Mesodermal cell (in vitro differentiated cells): ENCODE results near the gene SLC25A17.

ENCODE experiments used
- H3K27ac ChIP-seq: 2 replicates; pipeline ENCODE4 v1.7.0; 2013; ENCODE audit warnings: mild to moderate bottlenecking, low read depth, low read length, moderate library complexity; ENCODE audit not compliant: severe bottlenecking
- H3K36me3 ChIP-seq: 2 replicates; pipeline ENCODE4 v1.7.1; 2013; ENCODE audit warnings: mild to moderate bottlenecking, low read length, moderate library complexity; ENCODE audit not compliant: control insufficient read depth, insufficient read depth
- H3K4me1 ChIP-seq: one replicate; pipeline ENCODE4 v1.7.1; 2013; ENCODE audit warnings: mild to moderate bottlenecking, low read length; ENCODE audit not compliant: insufficient read depth, control insufficient read depth, poor library complexity, severe bottlenecking
- H3K4me3 ChIP-seq: 2 replicates; pipeline ENCODE4 v1.7.0; 2013; ENCODE audit warnings: low read length, control low read depth, mild to moderate bottlenecking; ENCODE audit not compliant: insufficient read depth, poor library complexity, severe bottlenecking; ENCODE audit errors: extremely low read depth
- H3K9me3 ChIP-seq: 2 replicates; pipeline ENCODE4 v1.7.1; 2013; ENCODE audit warnings: mild to moderate bottlenecking, low read length, moderate library complexity; ENCODE audit not compliant: control insufficient read depth
- WGBS, 2 experiments: methylation state at CpG; one replicate each; pipeline ENCODE4 v1.1.5; 2013; ENCODE audit warnings: missing lambda C conversion rate in 2 of 2; ENCODE audit not compliant: insufficient coverage in 2 of 2; 5-methylcytosine and 5-hydroxymethylcytosine counted together

The SLC25A17 gene

DNA sequence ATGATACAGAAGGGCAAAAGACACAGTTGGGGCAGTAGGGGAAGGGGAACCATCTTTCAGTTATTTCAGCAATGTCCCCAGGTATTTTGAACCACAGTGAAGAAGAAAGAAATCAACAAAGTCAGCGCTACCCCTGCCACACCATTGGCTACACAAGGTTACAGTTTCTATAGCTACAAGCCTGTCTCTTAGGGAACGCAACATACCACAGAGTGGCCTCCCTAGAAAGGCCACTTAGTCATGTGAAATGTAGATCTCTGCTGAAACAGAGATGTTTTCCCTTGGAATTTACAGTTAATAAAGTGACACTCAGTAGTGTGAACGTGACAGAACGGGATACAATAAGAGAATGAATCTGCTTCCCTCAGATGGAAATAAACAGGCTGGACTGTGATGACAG, 85.2 kb downstream of the SLC25A17 start:
- Histone ChIP-seq H3K4me1 (peaks cover 22% of the 10 kb centered on the region), H3K4me3 (no peak overlapping the region), H3K9me3 (peaks cover 4% of the 10 kb centered on the region), H3K36me3 (no peaks in the 10 kb centered on the region), H3K27ac (no peak overlapping the region)
- 89 to 93% methylated on average over 3 of the region's 4 CpGs for WGBS, 2 experiments

DNA sequence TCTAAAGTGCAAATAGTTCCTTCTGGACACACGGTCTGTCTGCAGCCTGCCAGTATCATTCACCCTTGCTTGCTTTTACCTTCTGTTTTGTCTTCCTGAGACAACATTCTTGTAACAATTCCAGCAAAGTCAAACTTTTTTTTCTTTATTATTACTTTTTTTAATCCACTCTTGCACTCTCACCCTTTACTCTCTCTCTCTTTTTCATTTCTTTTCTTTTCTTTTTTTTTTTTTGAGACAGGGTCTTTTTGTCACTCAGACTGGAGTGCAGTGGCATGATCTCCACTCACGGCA, 86.2 kb downstream of the SLC25A17 start:
- H3K9me3 ChIP-seq, result peaks cover 4% of the 10 kb centered on the region
- H3K27ac ChIP-seq, result no peak overlapping the region
- H3K4me3 ChIP-seq, result no peak overlapping the region
- H3K36me3 ChIP-seq, result no peaks in the 10 kb centered on the region
- peaks cover 31% of the 10 kb centered on the region for H3K4me1 ChIP-seq
- WGBS, 2 experiments, result 49 to 53% methylated on average over 2 of the region's 2 CpGs

DNA sequence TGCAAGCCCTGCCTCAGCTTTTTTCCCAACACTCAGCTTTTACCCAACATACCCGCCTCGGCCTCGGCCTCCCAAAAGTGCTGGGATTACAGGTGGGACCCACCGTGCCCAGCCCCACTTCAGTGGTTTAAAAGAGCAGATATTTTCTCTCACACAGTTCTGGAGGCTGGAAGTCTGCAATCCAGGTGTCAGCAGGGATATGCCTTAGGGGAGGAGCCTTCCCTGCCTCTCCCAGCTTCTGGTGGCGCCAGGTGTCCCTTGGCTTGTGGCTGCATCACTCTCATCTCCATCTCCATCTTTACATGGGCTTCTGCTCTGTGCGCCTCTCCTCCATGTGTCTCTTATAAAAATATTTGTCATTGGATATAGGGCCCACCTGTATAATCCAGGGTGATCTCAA, 89.9 kb downstream of the SLC25A17 start:
- Histone ChIP-seq H3K4me3 (no peak overlapping the region), H3K36me3 (no peaks in the 10 kb centered on the region), H3K9me3 (peaks cover 4% of the 10 kb centered on the region), H3K4me1 (peaks cover 44% of the 10 kb centered on the region), H3K27ac (peak overlapping the region; percentile 90)
- 0 to 56% methylated on average over 1 to 3 of the region's 6 CpGs for WGBS, 2 experiments

DNA sequence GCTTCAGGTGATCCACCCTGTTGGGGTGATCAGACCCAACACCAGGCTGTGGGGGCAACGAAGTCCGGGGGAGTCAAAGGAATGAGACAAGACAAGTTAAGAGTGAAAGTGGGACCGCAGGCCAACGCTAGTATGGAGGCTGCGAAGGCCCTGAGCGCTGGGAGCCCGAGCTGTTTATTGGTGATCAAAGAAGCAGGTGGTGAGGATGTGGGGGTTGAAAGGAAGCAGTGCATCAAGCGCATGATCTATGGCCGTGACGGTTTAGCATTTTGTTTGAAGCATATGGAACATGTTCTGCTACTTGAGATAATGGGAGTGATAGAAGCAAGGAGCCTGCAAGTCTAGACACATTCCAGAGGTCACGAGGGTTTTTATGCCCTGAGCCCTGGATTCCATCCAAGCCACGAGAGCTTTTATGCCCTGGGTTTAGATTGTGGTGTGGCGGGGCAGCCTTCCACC, 90.4 kb downstream of the SLC25A17 start:
- no peak overlapping the region for H3K4me3 ChIP-seq
- H3K36me3 ChIP-seq, result no peaks in the 10 kb centered on the region
- peaks cover 44% of the 10 kb centered on the region for H3K4me1 ChIP-seq
- H3K27ac ChIP-seq, result peak overlapping the region; percentile 90
- WGBS, 2 experiments, result 77 to 85% methylated on average over 10 to 13 of the region's 13 CpGs
- peaks cover 4% of the 10 kb centered on the region for H3K9me3 ChIP-seq

DNA sequence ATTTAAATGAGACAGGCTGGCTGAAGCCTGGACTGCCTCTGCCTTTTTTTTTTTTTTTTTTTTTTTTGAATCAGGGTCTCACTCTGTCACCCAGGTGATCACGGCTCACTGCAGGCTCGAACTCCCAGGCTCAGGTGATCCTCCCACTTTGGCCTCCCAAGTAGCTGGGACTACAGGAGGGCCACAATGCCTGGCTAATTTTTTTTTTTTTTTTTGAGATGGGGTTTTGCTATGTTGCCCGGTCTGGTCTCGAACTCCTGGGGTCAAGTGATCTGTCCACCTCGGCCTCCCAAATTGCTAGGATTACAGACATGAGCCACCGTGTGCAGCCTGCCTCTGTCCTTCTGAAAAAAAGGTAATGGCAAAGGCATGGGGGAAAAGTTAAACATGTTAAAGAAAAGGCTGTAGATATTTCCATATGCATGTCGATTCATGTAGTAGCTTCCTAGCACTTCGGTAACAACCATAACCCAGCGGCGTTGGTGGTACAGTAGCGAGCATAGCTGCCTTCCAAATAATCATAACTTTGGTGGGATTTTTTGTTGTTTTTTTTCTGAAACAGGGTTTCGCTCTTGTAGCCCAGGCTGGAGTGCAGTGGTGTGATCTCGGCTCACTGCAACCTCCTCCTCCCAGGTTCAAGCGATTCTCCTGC, 91.1 kb downstream of the SLC25A17 start:
- Histone ChIP-seq H3K4me1 (peaks cover 42% of the 10 kb centered on the region), H3K9me3 (peaks cover 4% of the 10 kb centered on the region), H3K4me3 (no peak overlapping the region), H3K27ac (peak overlapping the region; percentile 90), H3K36me3 (no peaks in the 10 kb centered on the region)
- 79 to 90% methylated on average over 6 to 11 of the region's 14 CpGs for WGBS, 2 experiments

DNA sequence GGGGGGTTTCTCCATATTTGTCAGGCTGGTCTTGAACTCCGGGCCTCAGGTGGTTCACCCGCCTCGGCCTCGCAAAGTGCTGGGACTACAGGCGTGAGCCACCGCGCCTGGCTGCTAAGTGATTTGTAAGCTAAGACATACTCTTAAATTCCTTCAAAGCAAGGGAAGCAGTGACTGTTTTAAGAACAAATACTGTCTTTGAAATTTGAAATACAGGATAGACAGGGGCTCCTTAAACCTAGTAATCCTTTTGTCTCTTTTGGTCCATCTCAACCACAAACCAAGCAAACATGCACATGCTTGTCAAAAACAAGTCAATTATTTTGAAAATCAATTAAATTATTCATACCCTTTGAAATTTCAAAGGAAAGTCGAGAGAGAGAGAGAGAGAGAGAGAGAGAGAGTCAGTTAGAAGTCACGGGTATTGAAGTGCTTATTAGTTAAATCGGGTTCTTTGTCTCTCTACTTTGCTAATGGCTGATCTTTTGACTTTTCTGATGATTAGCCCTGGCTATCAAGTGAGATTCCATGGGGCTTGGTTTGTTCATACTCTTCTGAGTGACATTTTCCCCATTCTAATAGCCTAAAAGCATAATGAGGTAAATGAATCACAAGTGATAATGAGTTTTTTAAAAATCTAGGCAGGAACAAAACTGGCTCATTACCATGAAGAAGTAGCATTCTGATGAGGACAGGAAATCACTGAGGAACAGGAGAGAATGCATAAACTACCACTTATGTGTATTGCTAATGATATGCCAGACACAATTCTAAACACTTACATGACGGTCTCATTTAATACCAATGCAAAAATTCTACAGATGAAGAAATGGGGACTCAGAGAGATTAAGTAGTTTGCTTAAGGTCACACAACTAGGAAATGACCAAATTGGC, 91.8 kb downstream of the SLC25A17 start:
- H3K9me3 ChIP-seq, result peaks cover 4% of the 10 kb centered on the region
- H3K36me3 ChIP-seq, result no peaks in the 10 kb centered on the region
- 92 to 100% methylated on average over 1 to 5 of the region's 11 CpGs for WGBS, 2 experiments

DNA sequence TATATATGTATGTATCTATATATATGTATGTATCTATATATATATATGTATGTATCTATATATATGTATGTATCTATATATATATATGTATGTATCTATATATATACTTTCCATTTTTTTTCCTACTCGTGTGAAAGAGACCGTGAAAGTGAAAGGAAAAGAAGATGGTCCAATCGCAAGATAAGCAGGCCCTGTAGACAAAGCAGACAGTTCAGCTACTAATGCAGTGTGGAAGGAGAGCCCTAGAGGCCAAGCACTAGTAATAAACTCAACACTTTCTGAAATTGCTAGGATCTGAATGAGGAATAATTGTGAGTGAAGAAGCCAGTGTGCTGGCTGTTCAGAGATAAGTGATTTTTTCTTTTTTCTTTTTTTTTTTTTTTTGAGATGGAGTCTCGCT, 92.6 kb downstream of the SLC25A17 start:
- 86 to 100% methylated on average over 1 of the region's 4 CpGs for WGBS, 2 experiments
- Histone ChIP-seq H3K4me3 (no peak overlapping the region), H3K36me3 (no peaks in the 10 kb centered on the region), H3K9me3 (peaks cover 4% of the 10 kb centered on the region), H3K27ac (no peak overlapping the region), H3K4me1 (peaks cover 29% of the 10 kb centered on the region)

More for the DNA sequence above, 91.8 kb downstream of the SLC25A17 start:
- H3K4me3 ChIP-seq, result no peak overlapping the region
- peaks cover 34% of the 10 kb centered on the region for H3K4me1 ChIP-seq
- peak overlapping the region; percentile 90 for H3K27ac ChIP-seq

DNA sequence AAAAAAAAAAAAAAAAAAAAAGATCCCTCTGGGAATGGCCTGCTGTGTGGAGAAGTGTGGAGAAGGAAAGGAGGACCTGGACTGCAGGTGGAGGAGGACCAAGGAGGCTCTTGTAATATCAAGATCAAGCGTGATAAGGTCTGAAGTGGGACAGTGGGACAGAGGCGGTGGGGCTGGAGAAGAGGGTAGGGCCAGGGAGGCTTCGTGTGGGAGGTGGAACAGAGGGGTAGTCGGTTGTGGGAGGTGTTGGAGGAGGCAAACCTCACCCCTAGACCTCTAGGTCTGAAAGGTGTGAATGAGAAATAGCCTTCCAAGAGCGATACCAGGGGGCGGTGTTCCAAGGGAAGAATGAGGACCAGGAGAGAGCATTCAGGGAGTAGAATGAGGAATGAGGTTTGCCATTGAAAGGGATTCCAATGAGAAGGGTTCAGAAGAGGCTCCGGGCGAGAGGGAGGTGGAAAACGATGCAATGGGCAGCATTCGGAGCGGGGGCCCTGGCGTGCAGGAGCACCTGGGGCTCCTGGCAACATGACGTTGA, 95.7 kb downstream of the SLC25A17 start:
- 84 to 86% methylated on average over 10 to 12 of the region's 13 CpGs for WGBS, 2 experiments

DNA sequence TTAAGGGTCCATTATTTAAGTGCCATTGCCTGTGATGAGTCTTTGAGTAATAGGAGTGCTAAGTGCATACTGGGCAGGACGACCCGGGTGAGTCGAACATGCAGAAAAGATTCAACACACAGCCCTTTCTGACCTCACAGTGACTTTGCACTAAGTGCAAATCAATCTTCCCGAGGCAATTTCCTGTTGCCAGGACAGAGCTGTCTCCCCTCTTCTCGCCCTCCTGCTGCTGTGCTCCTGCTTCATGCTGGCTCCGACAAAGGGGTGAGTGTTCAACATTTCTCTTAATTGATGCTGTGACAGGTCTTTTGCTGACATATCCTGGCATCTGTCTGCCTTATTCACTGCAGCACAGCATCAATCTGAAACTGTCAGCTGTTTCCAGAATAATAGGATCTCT, 97.9 kb downstream of the SLC25A17 start:
- peaks cover 15% of the 10 kb centered on the region for H3K4me1 ChIP-seq
- WGBS, 2 experiments, result 15 to 23% methylated on average over 3 to 6 of the region's 6 CpGs
- no peaks in the 10 kb centered on the region for H3K36me3 ChIP-seq
- H3K27ac ChIP-seq, result peak overlapping the region; percentile 98
- no peak overlapping the region for H3K4me3 ChIP-seq
- no peaks in the 10 kb centered on the region for H3K9me3 ChIP-seq

More for the DNA sequence above, 95.7 kb downstream of the SLC25A17 start:
- Histone ChIP-seq H3K9me3 (no peaks in the 10 kb centered on the region), H3K4me1 (peaks cover 31% of the 10 kb centered on the region), H3K4me3 (no peak overlapping the region), H3K27ac (no peak overlapping the region), H3K36me3 (no peaks in the 10 kb centered on the region)

DNA sequence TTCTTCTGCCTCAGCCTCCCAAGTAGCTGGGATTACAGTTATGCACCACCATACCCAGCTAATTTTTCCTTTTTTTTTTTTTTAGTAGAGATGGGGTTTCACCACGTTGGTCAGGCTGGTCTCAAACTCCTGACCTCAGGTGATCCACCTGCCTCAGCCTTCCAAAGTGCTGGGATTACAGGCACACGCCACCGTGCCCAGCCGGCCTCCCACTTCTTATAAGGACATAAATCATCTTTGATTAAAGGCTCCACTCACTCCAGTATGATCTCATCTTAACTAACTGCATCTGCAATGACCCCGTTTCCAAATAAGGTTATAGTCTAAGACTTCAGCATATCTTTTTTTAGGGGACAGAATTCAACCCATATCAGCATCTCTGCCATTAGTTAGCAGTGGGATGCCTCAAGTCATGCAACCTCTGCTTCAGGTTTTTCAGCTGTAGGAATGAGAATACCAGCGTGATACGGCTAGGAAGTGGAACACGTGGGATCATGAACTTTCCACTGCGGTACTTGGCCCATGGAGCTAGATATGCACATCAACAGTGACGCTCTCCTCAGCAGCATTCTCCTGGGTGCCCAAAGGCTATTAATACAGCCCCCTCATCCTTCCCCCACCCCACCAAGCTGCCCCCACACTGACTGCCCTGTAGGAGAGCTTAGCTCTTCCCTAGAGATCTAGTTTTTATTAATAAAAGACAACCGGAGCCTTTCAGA, 98.4 kb downstream of the SLC25A17 start:
- Histone ChIP-seq H3K27ac (peak overlapping the region; percentile 98), H3K4me3 (no peak overlapping the region), H3K9me3 (no peaks in the 10 kb centered on the region), H3K4me1 (peaks cover 20% of the 10 kb centered on the region), H3K36me3 (no peaks in the 10 kb centered on the region)
- whole genome bisulfite sequencing, 2 experiments, result 72 to 79% methylated on average over 8 to 9 of the region's 11 CpGs
